ENCODE data around the gene LRMDA.

DNA sequence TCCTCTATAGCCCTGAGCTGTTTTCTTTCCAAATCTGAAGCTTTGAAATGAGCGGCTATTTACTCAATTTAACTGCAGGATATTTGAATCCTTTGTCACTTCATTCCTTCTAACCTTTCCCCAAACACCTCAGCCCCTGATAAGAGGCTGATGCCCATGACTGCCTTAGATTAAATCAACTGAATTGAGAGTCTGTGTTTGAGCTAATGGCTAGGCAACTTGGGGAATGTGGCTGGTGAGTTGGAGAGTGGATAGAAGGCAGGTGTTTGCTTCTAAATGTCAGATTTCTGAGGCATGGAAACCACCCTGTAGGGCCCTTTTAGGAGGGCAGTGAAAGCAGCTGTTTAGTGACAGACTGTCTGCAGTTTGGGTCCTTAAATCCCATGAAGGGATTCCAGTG, 759.9 kb downstream of the LRMDA start:
- TF ChIP-seq, protein P1, sequence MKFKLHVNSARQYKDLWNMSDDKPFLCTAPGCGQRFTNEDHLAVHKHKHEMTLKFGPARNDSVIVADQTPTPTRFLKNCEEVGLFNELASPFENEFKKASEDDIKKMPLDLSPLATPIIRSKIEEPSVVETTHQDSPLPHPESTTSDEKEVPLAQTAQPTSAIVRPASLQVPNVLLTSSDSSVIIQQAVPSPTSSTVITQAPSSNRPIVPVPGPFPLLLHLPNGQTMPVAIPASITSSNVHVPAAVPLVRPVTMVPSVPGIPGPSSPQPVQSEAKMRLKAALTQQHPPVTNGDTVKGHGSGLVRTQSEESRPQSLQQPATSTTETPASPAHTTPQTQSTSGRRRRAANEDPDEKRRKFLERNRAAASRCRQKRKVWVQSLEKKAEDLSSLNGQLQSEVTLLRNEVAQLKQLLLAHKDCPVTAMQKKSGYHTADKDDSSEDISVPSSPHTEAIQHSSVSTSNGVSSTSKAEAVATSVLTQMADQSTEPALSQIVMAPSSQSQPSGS (IDR thresholded peaks at IDR 0.05; ENCODE audit: low read length) = no peak
- TF ChIP-seq GTF2F1 (IDR thresholded peaks at IDR 0.05; ENCODE audit: borderline replicate concordance, low read depth, low read length) (no peak), CREB1 (IDR thresholded peaks at IDR 0.05) (no peak)
